SHP77 treated with DMSO at 0.1 percent for 48 hours (cell line): ENCODE data around the gene CACUL1.

Source experiments
- DNase-seq: peaks from one replicate; lab custom pipeline; 2025; lab: John Stamatoyannopoulos, UW

Gene CACUL1

GRCh38 chr10:118732245-118733165 lies 22.3 kb downstream of the CACUL1 start:
- no peak for DNase-seq

- no peak for DNase-seq
Observed at GRCh38 chr10:118730756-118731456, 23.9 kb downstream of the CACUL1 start.

GRCh38 chr10:118729641-118730258 lies 25.0 kb downstream of the CACUL1 start:
- no peak for DNase-seq

GRCh38 chr10:118729200-118729599 lies 25.6 kb downstream of the CACUL1 start:
- no peak for DNase-seq

- no peak for DNase-seq
Observed at GRCh38 chr10:118725886-118726500, 28.8 kb downstream of the CACUL1 start.

- no peak for DNase-seq
Observed at GRCh38 chr10:118723466-118723865, 31.3 kb downstream of the CACUL1 start.

GRCh38 chr10:118721539-118721876 lies 33.3 kb downstream of the CACUL1 start:
- DNase-seq: no peak

- no peak for DNase-seq
Observed at GRCh38 chr10:118720685-118721538, 33.9 kb downstream of the CACUL1 start.

GRCh38 chr10:118714366-118714765 lies 40.4 kb downstream of the CACUL1 start:
- no peak for DNase-seq

- DNase-seq: no peak
Observed at GRCh38 chr10:118712930-118713634, 41.7 kb downstream of the CACUL1 start.

- DNase-seq: no peak
Observed at GRCh38 chr10:118712080-118712479, 42.7 kb downstream of the CACUL1 start.

GRCh38 chr10:118710487-118710886 lies 44.3 kb downstream of the CACUL1 start:
- no peak for DNase-seq

GRCh38 chr10:118708571-118708970 lies 46.2 kb downstream of the CACUL1 start:
- no peak for DNase-seq

- DNase-seq: no peak
Observed at GRCh38 chr10:118704711-118705110, 50.1 kb downstream of the CACUL1 start.

- no peak for DNase-seq
Observed at GRCh38 chr10:118701529-118702323, 53.0 kb downstream of the CACUL1 start.

- DNase-seq: no peak
Observed at GRCh38 chr10:118698421-118698820, 56.3 kb downstream of the CACUL1 start.

- DNase-seq: no peak
Observed at GRCh38 chr10:118694848-118695247, 59.9 kb downstream of the CACUL1 start.

- DNase-seq: no peak
Observed at GRCh38 chr10:118692872-118693271, 61.9 kb downstream of the CACUL1 start.

- DNase-seq: no peak
Observed at GRCh38 chr10:118689070-118689858, 65.5 kb downstream of the CACUL1 start.
